Measurements from ENCODE around the gene HYAL2.
A peak's percentile ranks its signal among the peaks of the same experiment; 100 is the strongest.

Gene HYAL2

GRCh38 chr3:50337175-50337861 is 14.8 kb upstream of the HYAL2 start:
- Histone ChIP-seq H3K4me3 (ENCODE audit: insufficient read depth, low read length, poor library complexity, severe bottlenecking) (peak overlapping the region; percentile 88), H3K9ac (ENCODE audit: low read length) (peak overlapping the region; percentile 88), H3K36me3 (ENCODE audit: low read length) (no peaks in the 10 kb centered on the region), H3K9me2 (replicated peaks; ENCODE audit: insufficient read depth, low read length) (no peaks in the 10 kb centered on the region), H4K20me1 (ENCODE audit: low read depth, low read length) (no peaks in the 10 kb centered on the region; the same call in 1 of the 2 replicates), H3K4me2 (ENCODE audit: low read depth, low read length, poor library complexity, severe bottlenecking) (peak overlapping the region; percentile 81), H3K79me2 (ENCODE audit: insufficient read depth, low read length) (peaks cover 42% of the 10 kb centered on the region), H3F3A (ENCODE audit: insufficient read depth) (peaks cover 12% of the 10 kb centered on the region; the same call in 1 of the 2 replicates), H3K27ac (ENCODE audit: low read depth, low read length) (peak overlapping the region; percentile 77), H2AFZ (ENCODE audit: low read depth, low read length, severe bottlenecking) (peak overlapping the region; percentile 72), H3K27me3 (ENCODE audit: low read length) (no peaks in the 10 kb centered on the region), H3K9me3 (ENCODE audit: insufficient read depth, low read length) (no peaks in the 10 kb centered on the region)
- TF ChIP-seq CTCF (IDR thresholded peaks at IDR 0.05; ENCODE audit: insufficient read depth, low read length, poor library complexity, severe bottlenecking), result no peak

- H3K4me2 ChIP-seq (ENCODE audit: low read depth, low read length, poor library complexity, severe bottlenecking), result peak overlapping the region; percentile 81
- no peaks in the 10 kb centered on the region for H3K36me3 ChIP-seq (ENCODE audit: low read length)
- TF ChIP-seq EZH2phosphoT487 (conservative IDR thresholded peaks at IDR 0.05; ENCODE audit: low read length) (no peak), CTCF (IDR thresholded peaks at IDR 0.05; ENCODE audit: insufficient read depth, low read length, poor library complexity, severe bottlenecking) (no peak)
Observed at GRCh38 chr3:50336452-50337174, 14.1 kb upstream of the HYAL2 start.

GRCh38 chr3:50334339-50335075 is 12.0 kb upstream of the HYAL2 start:
- Histone ChIP-seq H3F3A (ENCODE audit: insufficient read depth) (peaks cover 15% of the 10 kb centered on the region; the same call in 1 of the 2 replicates), H3K27ac (ENCODE audit: low read depth, low read length) (no peak overlapping the region), H3K4me3 (ENCODE audit: insufficient read depth, low read length, poor library complexity, severe bottlenecking) (no peak overlapping the region), H4K20me1 (ENCODE audit: low read depth, low read length) (no peaks in the 10 kb centered on the region; the same call in 1 of the 2 replicates), H3K4me2 (ENCODE audit: low read depth, low read length, poor library complexity, severe bottlenecking) (peak overlapping the region; percentile 8), H3K79me2 (ENCODE audit: insufficient read depth, low read length) (peaks cover 42% of the 10 kb centered on the region), H3K36me3 (ENCODE audit: low read length) (peaks cover 6% of the 10 kb centered on the region; the same call in 1 of the 2 replicates), H3K27me3 (ENCODE audit: low read length) (no peaks in the 10 kb centered on the region), H3K9me2 (replicated peaks; ENCODE audit: insufficient read depth, low read length) (no peaks in the 10 kb centered on the region), H3K9ac (ENCODE audit: low read length) (peak overlapping the region; percentile 6; the same call in 1 of the 2 replicates), H3K9me3 (ENCODE audit: insufficient read depth, low read length) (no peaks in the 10 kb centered on the region), H2AFZ (ENCODE audit: low read depth, low read length, severe bottlenecking) (no peak overlapping the region)
- TF ChIP-seq EZH2phosphoT487 (conservative IDR thresholded peaks at IDR 0.05; ENCODE audit: low read length) (no peak), CTCF (IDR thresholded peaks at IDR 0.05; ENCODE audit: insufficient read depth, low read length, poor library complexity, severe bottlenecking) (no peak)

More at GRCh38 chr3:50336452-50337174, 14.1 kb upstream of the HYAL2 start:
- Histone ChIP-seq H3K4me3 (ENCODE audit: insufficient read depth, low read length, poor library complexity, severe bottlenecking) (peak overlapping the region; percentile 88), H3K27me3 (ENCODE audit: low read length) (no peaks in the 10 kb centered on the region), H2AFZ (ENCODE audit: low read depth, low read length, severe bottlenecking) (peak overlapping the region; percentile 8), H4K20me1 (ENCODE audit: low read depth, low read length) (no peaks in the 10 kb centered on the region; the same call in 1 of the 2 replicates), H3K79me2 (ENCODE audit: insufficient read depth, low read length) (peaks cover 42% of the 10 kb centered on the region), H3K9me2 (replicated peaks; ENCODE audit: insufficient read depth, low read length) (no peaks in the 10 kb centered on the region), H3F3A (ENCODE audit: insufficient read depth) (peaks cover 12% of the 10 kb centered on the region; the same call in 1 of the 2 replicates), H3K9me3 (ENCODE audit: insufficient read depth, low read length) (no peaks in the 10 kb centered on the region), H3K9ac (ENCODE audit: low read length) (peak overlapping the region; percentile 88), H3K27ac (ENCODE audit: low read depth, low read length) (peak overlapping the region; percentile 77)
